Measurements from ENCODE around the gene IL17RB. TPM values are rescaled to one million over a fixed set of nuclear protein-coding genes. Genes with fewer than 3 reads are reported as not detected.
A peak's percentile ranks its signal among the peaks of the same experiment; 100 is the strongest.

Gene IL17RB
- total RNA-seq, 1 donor from 2014 or later, result 2.5 TPM

GRCh38 chr3:53813229-53813628 lies 33.1 kb upstream of the IL17RB start:
- no peak for TF ChIP-seq CTCF (conservative IDR thresholded peaks at IDR 0.05; ENCODE audit: low read depth, low read length)
- no peak for DNase-seq (ENCODE audit: low read depth)
- H3K4me3 ChIP-seq (ENCODE audit: low read depth, low read length), result no peak overlapping the region

GRCh38 chr3:53813876-53814275 lies 32.5 kb upstream of the IL17RB start:
- no peak for TF ChIP-seq CTCF (conservative IDR thresholded peaks at IDR 0.05; ENCODE audit: low read depth, low read length)
- no peak for DNase-seq (ENCODE audit: low read depth)
- no peak overlapping the region for H3K4me3 ChIP-seq (ENCODE audit: low read depth, low read length)

GRCh38 chr3:53815067-53815466 lies 31.3 kb upstream of the IL17RB start:
- TF ChIP-seq CTCF (conservative IDR thresholded peaks at IDR 0.05; ENCODE audit: low read depth, low read length), result no peak
- no peak overlapping the region for H3K4me3 ChIP-seq (ENCODE audit: low read depth, low read length)
- no peak for DNase-seq (ENCODE audit: low read depth)

GRCh38 chr3:53815651-53816050 lies 30.7 kb upstream of the IL17RB start:
- no peak for DNase-seq (ENCODE audit: low read depth)
- TF ChIP-seq CTCF (conservative IDR thresholded peaks at IDR 0.05; ENCODE audit: low read depth, low read length), result no peak
- no peak overlapping the region for H3K4me3 ChIP-seq (ENCODE audit: low read depth, low read length)

- no peak overlapping the region for H3K4me3 ChIP-seq (ENCODE audit: low read depth, low read length)
- peak; percentile 59 for DNase-seq (ENCODE audit: low read depth)
- TF ChIP-seq CTCF (conservative IDR thresholded peaks at IDR 0.05; ENCODE audit: low read depth, low read length), result no peak
Observed at GRCh38 chr3:53816425-53816824, 29.9 kb upstream of the IL17RB start.

GRCh38 chr3:53817211-53817610 lies 29.2 kb upstream of the IL17RB start:
- TF ChIP-seq CTCF (conservative IDR thresholded peaks at IDR 0.05; ENCODE audit: low read depth, low read length), result no peak
- no peak for DNase-seq (ENCODE audit: low read depth)
- no peak overlapping the region for H3K4me3 ChIP-seq (ENCODE audit: low read depth, low read length)

- no peak for TF ChIP-seq CTCF (conservative IDR thresholded peaks at IDR 0.05; ENCODE audit: low read depth, low read length)
- no peak for DNase-seq (ENCODE audit: low read depth)
- H3K4me3 ChIP-seq (ENCODE audit: low read depth, low read length), result no peak overlapping the region
Observed at GRCh38 chr3:53817809-53818208, 28.6 kb upstream of the IL17RB start.
